PC-3 (cell line): ENCODE results near the gene FAAP100. TPM values are rescaled to one million over a fixed set of nuclear protein-coding genes. Genes with fewer than 3 reads are reported as not detected.
A peak's percentile ranks its signal among the peaks of the same experiment; 100 is the strongest.

Source experiments
- ATAC-seq: fragments of 200-7000 bp; cut with Tn5 transposase; 2 replicates; pipeline ENCODE4 v1.9.1; 2020; ENCODE audit warnings: mild to moderate bottlenecking, moderate library complexity
- BruUV-seq: library from RNA; stranded (reverse); fragments of 400-500 nt; replicated peaks from 2 replicates; lab custom pipeline; 2021; lab: Mats Ljungman, UMichigan
- CTCF ChIA-PET: fragments of 300-600 bp; sonication (Branson Sonifier 250); formaldehyde crosslinking; loops from one replicate; lab custom pipeline; 2022; ENCODE audit warnings: antibody characterized with exemption; lab: Charles Lee
- POLR2A ChIA-PET: fragments of 300-600 bp; sonication (Branson Sonifier 250); formaldehyde crosslinking; loops from one replicate; lab custom pipeline; 2022; ENCODE audit warnings: antibody characterized with exemption; ENCODE audit not compliant: unreplicated experiment; lab: Charles Lee
- DNase-seq: peaks from one replicate; pipeline ENCODE4 v3.0.0-alpha.2; 2015
- H2AFZ ChIP-seq: fragments of 300-600 bp; sonication (generic); 2 replicates; pipeline ENCODE4 v1.6.0; 2016; ENCODE audit warnings: antibody characterized with exemption, low read length
- H3F3A ChIP-seq: fragments of 300-600 bp; sonication (generic); one replicate; pipeline ENCODE4 v1.6.0; 2017; ENCODE audit warnings: antibody characterized with exemption, low read length, control low read depth, mild to moderate bottlenecking; ENCODE audit not compliant: unreplicated experiment
- H3K27ac ChIP-seq: fragments of 300-600 bp; sonication (generic); 2 replicates; pipeline ENCODE4 v1.5.1; 2016; ENCODE audit warnings: mild to moderate bottlenecking, low read length
- H3K27me3 ChIP-seq: fragments of 300-600 bp; sonication (generic); 2 replicates; pipeline ENCODE4 v1.6.1; 2016; ENCODE audit warnings: low read length, mixed read lengths
- H3K36me3 ChIP-seq: fragments of 300-600 bp; sonication (generic); 2 replicates; pipeline ENCODE4 v1.6.1; 2016; ENCODE audit warnings: low read depth, mixed run types, low read length, mixed read lengths
- H3K4me1 ChIP-seq: fragments of 300-600 bp; sonication (generic); 2 replicates; pipeline ENCODE4 v1.5.1; 2016; ENCODE audit warnings: low read length; ENCODE audit not compliant: insufficient read depth
- H3K4me2 ChIP-seq: fragments of 300-600 bp; sonication (generic); 2 replicates; pipeline ENCODE4 v1.6.0; 2016; ENCODE audit warnings: low read length
- H3K4me3 ChIP-seq: fragments of 300-600 bp; sonication (generic); 2 replicates; pipeline ENCODE4 v1.5.1; 2016; ENCODE audit warnings: mild to moderate bottlenecking, low read length, mixed read lengths
- H3K79me2 ChIP-seq: fragments of 300-600 bp; sonication (generic); 2 replicates; pipeline ENCODE4 v1.6.1; 2017; ENCODE audit warnings: low read length, mixed read lengths
- H3K9ac ChIP-seq: fragments of 300-600 bp; sonication (generic); 2 replicates; pipeline ENCODE4 v1.6.0; 2016; ENCODE audit warnings: mild to moderate bottlenecking, low read length
- H3K9me2 ChIP-seq: fragments of 300-600 bp; sonication (generic); replicated peaks from 2 replicates; pipeline ENCODE4 v1.6.1; 2016; ENCODE audit warnings: mixed run types, low read length, mixed read lengths
- H3K9me3 ChIP-seq: fragments of 300-600 bp; sonication (generic); 2 replicates; pipeline ENCODE4 v1.6.1; 2016; ENCODE audit warnings: low read length, mixed read lengths
- H4K20me1 ChIP-seq: fragments of 300-600 bp; sonication (generic); 2 replicates; pipeline ENCODE4 v1.6.1; 2016; ENCODE audit warnings: low read length, mixed read lengths
- EZH2 ChIP-seq: fragments of 300-600 bp; sonication (generic); IDR thresholded peaks from one replicate; pipeline ENCODE4 v1.6.1; 2017; ENCODE audit warnings: antibody characterized with exemption, mild to moderate bottlenecking, low read length; ENCODE audit not compliant: unreplicated experiment
- EZH2phosphoT487 ChIP-seq: fragments of 300-600 bp; sonication (generic); IDR thresholded peaks from 2 replicates; pipeline ENCODE4 v1.6.1; 2018; ENCODE audit warnings: mild to moderate bottlenecking, antibody characterized with exemption, low read length, borderline replicate concordance
- intact Hi-C: fragments of 100-400 bp; cut with micrococcal nuclease; formaldehyde crosslinking; loops from 2 replicates; pipeline ENCODE4 v1.9.0; 2023
- total RNA-seq: library from RNA; depleted of rRNA; stranded (reverse); fragments of >200 nt; gene quantifications from 2 replicates; pipeline ENCODE4 v1.2.3, GENCODE V29; 2014
- TF ChIP-seq, protein P1 (sequence below): fragments of 300-600 bp; sonication (generic); conservative IDR thresholded peaks from 2 replicates; pipeline ENCODE4 v1.5.1; 2017; ENCODE audit warnings: antibody characterized with exemption, low read depth, mild to moderate bottlenecking, low read length

Gene FAAP100
- total RNA-seq, 1 experiment from 2014 or later, result 23.3 TPM

GRCh38 chr17:81500047-81500446 is 52.1 kb downstream of the FAAP100 start:
- Histone ChIP-seq H3K36me3 (no peaks in the 10 kb centered on the region), H3K4me3 (no peak overlapping the region), H3K9me3 (no peaks in the 10 kb centered on the region), H3K27ac (no peak overlapping the region), H4K20me1 (no peaks in the 10 kb centered on the region), H3K4me2 (no peak overlapping the region), H3K9ac (no peak overlapping the region), H2AFZ (no peak overlapping the region), H3K27me3 (no peaks in the 10 kb centered on the region), H3K9me2 (no peaks in the 10 kb centered on the region), H3K79me2 (no peaks in the 10 kb centered on the region), H3F3A (no peaks in the 10 kb centered on the region), H3K4me1 (no peaks in the 10 kb centered on the region)
- no peak for TF ChIP-seq EZH2phosphoT487
- no peak for TF ChIP-seq EZH2
- TF ChIP-seq, protein P1, sequence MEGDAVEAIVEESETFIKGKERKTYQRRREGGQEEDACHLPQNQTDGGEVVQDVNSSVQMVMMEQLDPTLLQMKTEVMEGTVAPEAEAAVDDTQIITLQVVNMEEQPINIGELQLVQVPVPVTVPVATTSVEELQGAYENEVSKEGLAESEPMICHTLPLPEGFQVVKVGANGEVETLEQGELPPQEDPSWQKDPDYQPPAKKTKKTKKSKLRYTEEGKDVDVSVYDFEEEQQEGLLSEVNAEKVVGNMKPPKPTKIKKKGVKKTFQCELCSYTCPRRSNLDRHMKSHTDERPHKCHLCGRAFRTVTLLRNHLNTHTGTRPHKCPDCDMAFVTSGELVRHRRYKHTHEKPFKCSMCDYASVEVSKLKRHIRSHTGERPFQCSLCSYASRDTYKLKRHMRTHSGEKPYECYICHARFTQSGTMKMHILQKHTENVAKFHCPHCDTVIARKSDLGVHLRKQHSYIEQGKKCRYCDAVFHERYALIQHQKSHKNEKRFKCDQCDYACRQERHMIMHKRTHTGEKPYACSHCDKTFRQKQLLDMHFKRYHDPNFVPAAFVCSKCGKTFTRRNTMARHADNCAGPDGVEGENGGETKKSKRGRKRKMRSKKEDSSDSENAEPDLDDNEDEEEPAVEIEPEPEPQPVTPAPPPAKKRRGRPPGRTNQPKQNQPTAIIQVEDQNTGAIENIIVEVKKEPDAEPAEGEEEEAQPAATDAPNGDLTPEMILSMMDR, result no peak
- intact Hi-C loops, result no loop called here
- ATAC-seq (peak; percentile 40; the same call in 1 of the 2 replicates), DNase-seq (no peak)
- ChIA-PET POLR2A (interaction anchor here (0.6 kb wide), 1 partner anchor 134 kb away, joined by 4 read pairs; no protein-coding TSS in a partner anchor), CTCF (no interaction called here)
- BruUV-seq, result no TSS peak

- Histone ChIP-seq H3K36me3 (no peaks in the 10 kb centered on the region), H3K4me1 (no peaks in the 10 kb centered on the region), H3K79me2 (no peaks in the 10 kb centered on the region), H3K9me2 (no peaks in the 10 kb centered on the region), H2AFZ (no peak overlapping the region), H3F3A (no peaks in the 10 kb centered on the region), H3K4me2 (no peak overlapping the region), H3K4me3 (no peak overlapping the region), H4K20me1 (no peaks in the 10 kb centered on the region), H3K9ac (no peak overlapping the region), H3K9me3 (no peaks in the 10 kb centered on the region), H3K27ac (no peak overlapping the region), H3K27me3 (no peaks in the 10 kb centered on the region)
- POLR2A ChIA-PET, result interaction anchor here (0.6 kb wide), 1 partner anchor 134 kb away, joined by 4 read pairs; no protein-coding TSS in a partner anchor
- ATAC-seq (no peak), DNase-seq (no peak)
- TF ChIP-seq EZH2phosphoT487 (no peak), EZH2 (no peak)
- TF ChIP-seq, protein P1, result no peak
- no TSS peak for BruUV-seq
- intact Hi-C loops, result no loop called here
- CTCF ChIA-PET, result no interaction called here
Measured at GRCh38 chr17:81499601-81499970, 52.6 kb downstream of the FAAP100 start.

- H4K20me1 ChIP-seq, result no peaks in the 10 kb centered on the region
- no peaks in the 10 kb centered on the region for H3F3A ChIP-seq
- no peaks in the 10 kb centered on the region for H3K79me2 ChIP-seq
- H3K4me1 ChIP-seq, result no peaks in the 10 kb centered on the region
- no peak for ATAC-seq
- ChIA-PET CTCF (no interaction called here), POLR2A (no interaction called here)
- H3K36me3 ChIP-seq, result no peaks in the 10 kb centered on the region
- no peaks in the 10 kb centered on the region for H3K27me3 ChIP-seq
- intact Hi-C loops, result no loop called here
- H3K4me2 ChIP-seq, result no peak overlapping the region
- BruUV-seq, result no TSS peak
- H2AFZ ChIP-seq, result no peak overlapping the region
- TF ChIP-seq EZH2phosphoT487, result no peak
- no peak for TF ChIP-seq EZH2
- TF ChIP-seq, protein P1, result no peak
- H3K4me3 ChIP-seq, result no peak overlapping the region
- no peaks in the 10 kb centered on the region for H3K9me3 ChIP-seq
- H3K27ac ChIP-seq, result no peak overlapping the region
- no peak overlapping the region for H3K9ac ChIP-seq
- H3K9me2 ChIP-seq, result no peaks in the 10 kb centered on the region
- DNase-seq, result no peak
Measured at GRCh38 chr17:81498953-81499600, 53.1 kb downstream of the FAAP100 start.
